SK-N-SH (cell line): ENCODE results near the gene SETD1A. TPM values are rescaled to one million over a fixed set of nuclear protein-coding genes. Genes with fewer than 3 reads are reported as not detected.

Experiments
- CTCF ChIA-PET: fragments of 300-600, 350-600 bp; formaldehyde crosslinking; extraction: SDS; loops from one replicate; lab custom pipeline; 2021; lab: Yijun Ruan, JAX
- POLR2A ChIA-PET: fragments of 350-600 bp; sonication (Branson Sonifier 250); formaldehyde crosslinking; extraction: SDS; loops from one replicate; lab custom pipeline; 2020; ENCODE audit warnings: antibody characterized with exemption, inconsistent platforms; lab: Yijun Ruan, JAX
- DNase-seq: peaks from one replicate; pipeline ENCODE4 v3.0.0; 2012
- H2AFZ ChIP-seq: fragments of 200-600 bp; sonication (generic); 2 replicates; pipeline ENCODE4 v1.8.1; 2016; ENCODE audit warnings: antibody characterized with exemption, mild to moderate bottlenecking, low read depth
- H3F3A ChIP-seq: fragments of 200-600 bp; sonication (generic); replicated peaks from 2 replicates; pipeline ENCODE3; 2016; ENCODE audit warnings: antibody characterized with exemption, mild to moderate bottlenecking; ENCODE audit not compliant: insufficient read depth
- H3K27ac ChIP-seq, 2 experiments: fragments of 200-500 bp in 1 of 2; fragments of 200-600 bp in 1 of 2; sonication (Bioruptor generic) in 1 of 2; sonication (generic), shearing (Covaris generic) in 1 of 2; 2 replicates each; pipeline versions ENCODE4 v1.5.1 to v1.6.1; 2014 to 2016; ENCODE audit warnings: low read depth in 2 of 2, inconsistent platforms in 1 of 2, low read length in 1 of 2, mild to moderate bottlenecking in 1 of 2, mixed read lengths in 1 of 2
- H3K27me3 ChIP-seq: fragments of 200-600 bp; sonication (generic), shearing (Covaris generic); 2 replicates; pipeline ENCODE4 v1.6.1; 2016; ENCODE audit warnings: mixed run types; ENCODE audit not compliant: insufficient read depth
- H3K36me3 ChIP-seq, 2 experiments: fragments of 200-500 bp in 1 of 2; fragments of 200-600 bp in 1 of 2; sonication (Bioruptor generic) in 1 of 2; sonication (generic) in 1 of 2; replicated peaks in 1 of 2; 2 replicates each; pipeline versions ENCODE3 to v1.5.1; 2014 to 2016; ENCODE audit warnings: low read length in 1 of 2, mild to moderate bottlenecking in 1 of 2; ENCODE audit not compliant: insufficient read depth in 2 of 2, control insufficient read depth in 1 of 2
- H3K4me1 ChIP-seq, 2 experiments: fragments of 200-500 bp in 1 of 2; fragments of 200-600 bp in 1 of 2; sonication (Bioruptor generic) in 1 of 2; sonication (generic), shearing (Covaris generic) in 1 of 2; 2 replicates each; pipeline versions ENCODE4 v1.5.1 to v1.6.1; 2014 to 2016; ENCODE audit warnings: low read depth in 1 of 2, low read length in 1 of 2, mixed run types in 1 of 2; ENCODE audit not compliant: insufficient read depth in 2 of 2, control insufficient read depth in 1 of 2
- H3K4me2 ChIP-seq: fragments of 200-600 bp; sonication (generic), shearing (Covaris generic); 2 replicates; pipeline ENCODE4 v1.6.1; 2017; ENCODE audit warnings: mixed run types
- H3K4me3 ChIP-seq, 2 experiments: fragments of 200-500 bp in 1 of 2; fragments of 200-600 bp in 1 of 2; sonication (Bioruptor generic) in 1 of 2; sonication (generic), shearing (Covaris generic) in 1 of 2; 2 replicates each; pipeline versions ENCODE4 v1.5.1 to v1.8.1; 2014 to 2016; ENCODE audit warnings: low read depth in 2 of 2, inconsistent platforms in 1 of 2, low read length in 1 of 2, mild to moderate bottlenecking in 1 of 2, mixed read lengths in 1 of 2, moderate library complexity in 1 of 2
- H3K79me2 ChIP-seq: fragments of 200-600 bp; sonication (generic); 2 replicates; pipeline ENCODE4 v1.8.1; 2017; ENCODE audit warnings: mild to moderate bottlenecking; ENCODE audit not compliant: insufficient read depth
- H3K9ac ChIP-seq: fragments of 200-600 bp; sonication (generic); 2 replicates; pipeline ENCODE4 v1.6.1; 2017; ENCODE audit warnings: mixed run types
- H3K9me2 ChIP-seq: fragments of 200-600 bp; sonication (generic); 2 replicates; pipeline ENCODE4 v1.6.1; 2017; ENCODE audit warnings: mixed run types
- H3K9me3 ChIP-seq: fragments of 200-600 bp; sonication (generic); 2 replicates; pipeline ENCODE4 v1.6.1; 2017; ENCODE audit warnings: mixed run types, mild to moderate bottlenecking, moderate library complexity
- H4K20me1 ChIP-seq: fragments of 200-600 bp; sonication (generic); 2 replicates; pipeline ENCODE4 v1.6.1; 2017; ENCODE audit warnings: mild to moderate bottlenecking, mixed run types; ENCODE audit not compliant: insufficient read depth
- ELF1 ChIP-seq: IDR thresholded peaks from 2 replicates; pipeline ENCODE4 v1.4.0; 2012
- FOSL2 ChIP-seq: IDR thresholded peaks from 2 replicates; pipeline ENCODE4 v1.4.0; 2012; ENCODE audit warnings: low read depth, mild to moderate bottlenecking, moderate library complexity, borderline replicate concordance
- FOXJ3 ChIP-seq: sonication (generic); formaldehyde crosslinking; IDR thresholded peaks from 2 replicates; pipeline ENCODE4 v1.5.1; 2020; ENCODE audit warnings: mild to moderate bottlenecking, missing genetic modification reagents
- GABPA ChIP-seq: IDR thresholded peaks from 2 replicates; pipeline ENCODE4 v1.4.0; 2012; ENCODE audit warnings: low read depth, mild to moderate bottlenecking
- GATA2 ChIP-seq: sonication (generic); formaldehyde crosslinking; IDR thresholded peaks from 2 replicates; pipeline ENCODE4 v1.5.0; 2020; ENCODE audit warnings: mild to moderate bottlenecking, missing genetic modification reagents
- JUND ChIP-seq: IDR thresholded peaks from 2 replicates; pipeline ENCODE4 v1.4.0; 2012
- MXI1 ChIP-seq: IDR thresholded peaks from 2 replicates; pipeline ENCODE4 v1.6.1; 2012; ENCODE audit warnings: mild to moderate bottlenecking, low read depth, low read length, improper control_type of control experiment
- NFIC ChIP-seq: IDR thresholded peaks from 2 replicates; pipeline ENCODE4 v1.4.0; 2012; ENCODE audit warnings: borderline replicate concordance
- RCOR1 ChIP-seq: fragments of 150-350 bp; IDR thresholded peaks from 2 replicates; pipeline ENCODE4 v1.6.1; 2017; ENCODE audit warnings: antibody characterized with exemption, low read length
- REST ChIP-seq: IDR thresholded peaks from 2 replicates; pipeline ENCODE4 v1.6.1; 2012; ENCODE audit warnings: mild to moderate bottlenecking, low read depth, low read length, moderate library complexity
- RFX5 ChIP-seq: IDR thresholded peaks from 2 replicates; pipeline ENCODE4 v1.6.1; 2012; ENCODE audit warnings: mild to moderate bottlenecking, improper control_type of control experiment, low read length
- USF2 ChIP-seq: fragments of 150-350 bp; IDR thresholded peaks from 2 replicates; pipeline ENCODE4 v1.6.1; 2017; ENCODE audit warnings: antibody characterized with exemption, low read length, low read depth, borderline replicate concordance
- WGBS: methylation state at CpG from one replicate; pipeline ENCODE4 v1.1.6; 2017; ENCODE audit warnings: low lambda C conversion rate; 5-methylcytosine and 5-hydroxymethylcytosine counted together
- polyA plus RNA-seq, 3 experiments: library from polyadenylated mRNA; depleted of rRNA; stranded (reverse); fragments of >200 nt; gene quantifications; 2 replicates each; pipeline ENCODE4 v1.2.3, GENCODE V29; 2012

SETD1A gene
- polyA plus RNA-seq, 1 of the 3 experiments (the other 2 are of a cell fraction) = 6.8 TPM

- Histone ChIP-seq H3K9me3 (no peaks in the 10 kb centered on the region), H3K4me2 (no peak overlapping the region), H3K27me3 (no peaks in the 10 kb centered on the region), H4K20me1 (no peaks in the 10 kb centered on the region), H3K79me2 (peaks cover 13% of the 10 kb centered on the region), H3K27ac (no peak overlapping the region), H3K4me1 (peaks cover 0 to 23% of the 10 kb centered on the region in 2 experiments; a peak in 1 of 4 replicates), H2AFZ (no peak overlapping the region), H3F3A (no peaks in the 10 kb centered on the region), H3K36me3 (peaks cover 30 to 55% of the 10 kb centered on the region in 2 experiments), H3K9me2 (no peaks in the 10 kb centered on the region), H3K4me3 (no peak overlapping the region), H3K9ac (no peak overlapping the region)
- 94% methylated on average over 5 of the region's 7 CpGs for WGBS
- ChIA-PET CTCF (interaction anchor here (4.6 kb wide), 1 partner anchor 13 kb away, joined by 39 read pairs; no protein-coding TSS in a partner anchor), POLR2A (no interaction called here)
- no peak for TF ChIP-seq JUND
- TF ChIP-seq MXI1 = no peak
- TF ChIP-seq REST = no peak
- no peak for TF ChIP-seq USF2
- TF ChIP-seq RFX5 = no peak
- no peak for TF ChIP-seq FOSL2
- no peak for TF ChIP-seq GABPA
- TF ChIP-seq FOXJ3 = no peak
- no peak for DNase-seq
Observed at GRCh38 chr16:30929167-30929566, 28.4 kb upstream of the SETD1A start.

- H3K9me2 ChIP-seq = no peaks in the 10 kb centered on the region
- H3K27me3 ChIP-seq = no peaks in the 10 kb centered on the region
- DNase-seq = no peak
- H4K20me1 ChIP-seq = no peaks in the 10 kb centered on the region; the same call in 1 of the 2 replicates
- TF ChIP-seq GATA2 (CRISPR knock-in tag) (no peak), RFX5 (no peak), ELF1 (no peak), NFIC (no peak), RCOR1 (no peak)
- H3K9ac ChIP-seq = no peak overlapping the region
- H3K9me3 ChIP-seq = no peaks in the 10 kb centered on the region
- peaks cover 35 to 55% of the 10 kb centered on the region in 2 experiments for H3K36me3 ChIP-seq
- no peak overlapping the region for H3K27ac ChIP-seq
- H2AFZ ChIP-seq = no peak overlapping the region
- H3F3A ChIP-seq = no peaks in the 10 kb centered on the region
- POLR2A ChIA-PET = no interaction called here
- H3K4me3 ChIP-seq = no peak overlapping the region
- no peak overlapping the region for H3K4me2 ChIP-seq
- 94% methylated on average over 19 of the region's 35 CpGs for WGBS
- peaks cover 0 to 17% of the 10 kb centered on the region in 2 experiments; a peak in 1 of 4 replicates for H3K4me1 ChIP-seq
- CTCF ChIA-PET = interaction anchor here (4.6 kb wide), 1 partner anchor 12 kb away, joined by 39 read pairs; no protein-coding TSS in a partner anchor
- H3K79me2 ChIP-seq = peaks cover 3% of the 10 kb centered on the region; the same call in 1 of the 2 replicates
Observed at GRCh38 chr16:30930160-30930571, 27.4 kb upstream of the SETD1A start.
